ENCODE data around the gene SEPTIN12. TPM values are rescaled to one million over a fixed set of nuclear protein-coding genes. Genes with fewer than 3 reads are reported as not detected.

The SEPTIN12 gene
- total RNA-seq, 1 donor from 2014 or later: not detected

DNA sequence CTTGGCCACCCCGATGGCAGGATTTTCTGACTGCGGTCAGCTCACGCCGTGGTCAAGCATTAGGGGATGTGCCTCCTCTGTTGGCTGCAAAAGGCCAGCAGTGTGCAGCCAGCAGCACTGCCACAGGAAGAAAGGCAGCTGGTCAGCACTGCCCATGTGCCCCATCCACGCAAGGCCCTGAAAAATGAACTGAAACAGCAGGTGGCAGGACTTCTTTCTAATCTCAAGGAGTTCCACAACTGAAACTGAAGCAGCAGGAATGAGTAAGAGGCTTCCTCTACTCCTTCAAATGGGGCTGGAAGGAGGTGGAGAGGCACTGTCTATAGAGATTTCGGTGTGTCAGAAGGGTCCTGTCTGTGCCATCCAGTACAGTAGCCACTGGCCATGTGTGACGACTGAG, 24.4 kb downstream of the SEPTIN12 start:
- H3K4me1 ChIP-seq: peaks cover 39% of the 10 kb centered on the region
- no peaks in the 10 kb centered on the region for H3K9me3 ChIP-seq
- H3K27me3 ChIP-seq: no peaks in the 10 kb centered on the region
- peaks cover 0 to 49% of the 10 kb centered on the region in 2 donors for H3K36me3 ChIP-seq
- H3K27ac ChIP-seq: no peak overlapping the region
- no peak overlapping the region for H3K4me3 ChIP-seq
- TF ChIP-seq, protein P1, sequence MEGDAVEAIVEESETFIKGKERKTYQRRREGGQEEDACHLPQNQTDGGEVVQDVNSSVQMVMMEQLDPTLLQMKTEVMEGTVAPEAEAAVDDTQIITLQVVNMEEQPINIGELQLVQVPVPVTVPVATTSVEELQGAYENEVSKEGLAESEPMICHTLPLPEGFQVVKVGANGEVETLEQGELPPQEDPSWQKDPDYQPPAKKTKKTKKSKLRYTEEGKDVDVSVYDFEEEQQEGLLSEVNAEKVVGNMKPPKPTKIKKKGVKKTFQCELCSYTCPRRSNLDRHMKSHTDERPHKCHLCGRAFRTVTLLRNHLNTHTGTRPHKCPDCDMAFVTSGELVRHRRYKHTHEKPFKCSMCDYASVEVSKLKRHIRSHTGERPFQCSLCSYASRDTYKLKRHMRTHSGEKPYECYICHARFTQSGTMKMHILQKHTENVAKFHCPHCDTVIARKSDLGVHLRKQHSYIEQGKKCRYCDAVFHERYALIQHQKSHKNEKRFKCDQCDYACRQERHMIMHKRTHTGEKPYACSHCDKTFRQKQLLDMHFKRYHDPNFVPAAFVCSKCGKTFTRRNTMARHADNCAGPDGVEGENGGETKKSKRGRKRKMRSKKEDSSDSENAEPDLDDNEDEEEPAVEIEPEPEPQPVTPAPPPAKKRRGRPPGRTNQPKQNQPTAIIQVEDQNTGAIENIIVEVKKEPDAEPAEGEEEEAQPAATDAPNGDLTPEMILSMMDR (IDR thresholded peaks at IDR 0.05): no peak
- TF ChIP-seq POLR2AphosphoS5 (IDR thresholded peaks at IDR 0.05; ENCODE audit: insufficient read depth in 1 of 2, low read depth in 1 of 2): no peak
- TF ChIP-seq POLR2A (IDR thresholded peaks at IDR 0.05): no peak
- no peak for DNase-seq (ENCODE audit: extremely low spot score in 2 of 2)
- intact Hi-C loops (cut with DNase I): no loop called here

DNA sequence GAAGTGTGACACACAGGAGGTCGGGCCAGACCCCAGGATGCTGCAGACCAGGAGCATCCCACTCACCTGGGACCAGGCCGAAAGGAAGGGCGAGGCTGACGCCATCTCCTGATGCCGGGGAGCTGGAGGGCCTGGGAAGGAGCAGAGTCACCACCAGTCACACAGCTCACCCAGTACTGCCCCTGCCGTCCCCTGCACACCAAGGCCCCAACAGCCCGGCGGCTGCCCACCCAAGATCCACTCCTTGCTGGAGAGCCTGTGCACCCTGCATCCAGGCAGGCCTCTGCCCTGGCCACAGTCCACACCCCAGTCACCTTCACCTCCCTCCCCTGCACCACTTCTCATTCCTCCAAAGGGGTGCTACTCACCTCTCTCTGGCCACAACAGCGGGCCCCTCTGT, 25.9 kb downstream of the SEPTIN12 start:
- H3K4me3 ChIP-seq: no peak overlapping the region
- peaks cover 0 to 57% of the 10 kb centered on the region in 2 donors for H3K36me3 ChIP-seq
- TF ChIP-seq POLR2AphosphoS5 (IDR thresholded peaks at IDR 0.05; ENCODE audit: insufficient read depth in 1 of 2, low read depth in 1 of 2) (no peak), POLR2A (IDR thresholded peaks at IDR 0.05) (no peak)
- TF ChIP-seq, protein P1 (IDR thresholded peaks at IDR 0.05): no peak
- no peak overlapping the region for H3K27ac ChIP-seq
- peaks cover 28% of the 10 kb centered on the region for H3K4me1 ChIP-seq
- no peaks in the 10 kb centered on the region for H3K9me3 ChIP-seq
- intact Hi-C loops (cut with DNase I): no loop called here
- DNase-seq (ENCODE audit: extremely low spot score in 2 of 2): no peak
- H3K27me3 ChIP-seq: no peaks in the 10 kb centered on the region

DNA sequence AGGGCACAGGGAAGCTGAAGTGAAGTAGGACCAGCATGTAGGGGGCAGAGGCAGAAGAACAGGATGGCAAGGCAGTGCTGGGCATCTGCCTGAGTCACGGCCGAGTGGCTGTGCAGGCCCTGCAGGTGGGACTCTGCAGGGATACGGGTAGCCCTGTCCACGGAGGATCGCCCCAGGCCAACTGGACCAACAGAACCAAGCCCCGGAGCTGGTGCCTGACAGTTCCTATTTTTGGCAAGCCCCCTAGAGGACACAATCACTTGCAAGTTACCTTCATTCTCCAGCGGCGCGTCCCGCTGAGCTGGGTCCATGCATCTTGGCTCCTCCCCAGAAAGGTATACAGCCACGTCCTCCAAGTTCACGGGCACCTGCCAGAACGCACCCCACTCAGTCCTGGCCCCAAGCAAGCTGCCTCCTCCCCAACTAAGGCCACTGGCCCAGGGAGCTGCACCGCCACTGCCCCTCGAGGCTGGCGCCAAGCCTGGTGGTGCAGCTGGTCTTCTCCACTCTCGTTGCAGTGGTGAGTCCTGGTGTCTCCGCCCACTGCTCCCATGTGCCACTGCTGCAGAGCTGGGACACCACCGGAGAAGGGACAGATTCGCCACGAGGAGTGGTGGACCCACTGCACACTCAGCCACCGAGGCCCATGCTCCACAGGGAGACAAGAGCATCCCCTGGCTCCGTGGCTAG, 27.8 kb downstream of the SEPTIN12 start:
- intact Hi-C loops (cut with DNase I): no loop called here
- Histone ChIP-seq H3K4me3 (no peak overlapping the region), H3K4me1 (peaks cover 15% of the 10 kb centered on the region), H3K9me3 (no peaks in the 10 kb centered on the region), H3K36me3 (peaks cover 0 to 73% of the 10 kb centered on the region in 2 donors), H3K27me3 (no peaks in the 10 kb centered on the region), H3K27ac (no peak overlapping the region)
- no peak for DNase-seq (ENCODE audit: extremely low spot score in 2 of 2)
- no peak for TF ChIP-seq POLR2A (IDR thresholded peaks at IDR 0.05)
- no peak for TF ChIP-seq POLR2AphosphoS5 (IDR thresholded peaks at IDR 0.05; ENCODE audit: insufficient read depth in 1 of 2, low read depth in 1 of 2)
- TF ChIP-seq, protein P1 (IDR thresholded peaks at IDR 0.05): no peak

DNA sequence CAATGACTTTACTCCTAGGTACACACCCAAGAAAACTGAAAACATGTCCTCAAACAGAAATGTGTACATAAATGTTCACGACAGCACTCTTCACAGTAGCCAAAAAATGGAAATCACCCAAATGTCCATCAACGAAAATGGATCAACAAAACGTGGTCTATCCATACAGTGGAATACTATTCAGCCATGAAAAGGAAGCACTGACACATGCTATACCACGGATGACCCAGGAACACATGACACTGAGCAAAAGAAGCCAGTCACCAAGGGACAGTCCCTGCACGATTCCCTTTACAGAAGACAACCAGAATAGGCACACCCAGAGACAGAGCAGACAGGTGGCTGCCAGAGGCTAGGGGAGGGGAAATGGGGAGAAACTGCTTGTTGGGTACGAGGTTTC, 32.5 kb downstream of the SEPTIN12 start:
- no peaks in the 10 kb centered on the region for H3K27me3 ChIP-seq
- H3K27ac ChIP-seq: no peak overlapping the region
- H3K9me3 ChIP-seq: no peaks in the 10 kb centered on the region
- DNase-seq (ENCODE audit: extremely low spot score in 2 of 2): no peak
- intact Hi-C loops (cut with DNase I): no loop called here
- H3K4me3 ChIP-seq: no peak overlapping the region
- TF ChIP-seq POLR2A (IDR thresholded peaks at IDR 0.05) (no peak), POLR2AphosphoS5 (IDR thresholded peaks at IDR 0.05; ENCODE audit: insufficient read depth in 1 of 2, low read depth in 1 of 2) (no peak)
- TF ChIP-seq, protein P1 (IDR thresholded peaks at IDR 0.05): no peak
- H3K36me3 ChIP-seq: peaks cover 0 to 89% of the 10 kb centered on the region in 2 donors
- no peaks in the 10 kb centered on the region for H3K4me1 ChIP-seq

DNA sequence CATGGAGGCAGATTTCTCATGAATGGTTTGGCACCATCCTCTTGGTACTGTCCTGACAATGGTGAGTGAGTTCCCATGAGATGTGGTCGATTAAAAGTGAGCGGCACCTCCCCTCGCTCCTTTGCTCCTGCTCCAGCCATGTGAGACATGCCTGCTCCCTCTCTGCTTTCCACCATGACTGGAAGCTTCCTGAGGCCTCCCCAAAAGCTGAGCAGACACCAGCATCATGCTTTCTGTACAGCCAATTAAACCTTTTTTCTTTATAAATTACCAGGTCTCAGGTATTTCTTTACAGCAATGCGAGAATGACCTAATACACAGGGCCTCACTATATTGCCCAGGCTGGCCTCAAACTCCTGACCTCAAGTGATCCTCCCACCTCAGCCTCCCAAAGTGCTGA, 33.3 kb downstream of the SEPTIN12 start:
- no peak for TF ChIP-seq POLR2AphosphoS5 (IDR thresholded peaks at IDR 0.05; ENCODE audit: insufficient read depth in 1 of 2, low read depth in 1 of 2)
- TF ChIP-seq, protein P1 (IDR thresholded peaks at IDR 0.05): no peak
- TF ChIP-seq POLR2A (IDR thresholded peaks at IDR 0.05): no peak
- intact Hi-C loops (cut with DNase I): no loop called here
- Histone ChIP-seq H3K9me3 (no peaks in the 10 kb centered on the region), H3K27ac (no peak overlapping the region), H3K4me1 (no peaks in the 10 kb centered on the region), H3K36me3 (peaks cover 0 to 88% of the 10 kb centered on the region in 2 donors), H3K4me3 (no peak overlapping the region), H3K27me3 (no peaks in the 10 kb centered on the region)
- no peak for DNase-seq (ENCODE audit: extremely low spot score in 2 of 2)

Data from vagina (tissue), 2 donors.